ENCODE data around the gene CELSR3. TPM values are rescaled to one million over a fixed set of nuclear protein-coding genes. Genes with fewer than 3 reads are reported as not detected.

The CELSR3 gene, protein sequence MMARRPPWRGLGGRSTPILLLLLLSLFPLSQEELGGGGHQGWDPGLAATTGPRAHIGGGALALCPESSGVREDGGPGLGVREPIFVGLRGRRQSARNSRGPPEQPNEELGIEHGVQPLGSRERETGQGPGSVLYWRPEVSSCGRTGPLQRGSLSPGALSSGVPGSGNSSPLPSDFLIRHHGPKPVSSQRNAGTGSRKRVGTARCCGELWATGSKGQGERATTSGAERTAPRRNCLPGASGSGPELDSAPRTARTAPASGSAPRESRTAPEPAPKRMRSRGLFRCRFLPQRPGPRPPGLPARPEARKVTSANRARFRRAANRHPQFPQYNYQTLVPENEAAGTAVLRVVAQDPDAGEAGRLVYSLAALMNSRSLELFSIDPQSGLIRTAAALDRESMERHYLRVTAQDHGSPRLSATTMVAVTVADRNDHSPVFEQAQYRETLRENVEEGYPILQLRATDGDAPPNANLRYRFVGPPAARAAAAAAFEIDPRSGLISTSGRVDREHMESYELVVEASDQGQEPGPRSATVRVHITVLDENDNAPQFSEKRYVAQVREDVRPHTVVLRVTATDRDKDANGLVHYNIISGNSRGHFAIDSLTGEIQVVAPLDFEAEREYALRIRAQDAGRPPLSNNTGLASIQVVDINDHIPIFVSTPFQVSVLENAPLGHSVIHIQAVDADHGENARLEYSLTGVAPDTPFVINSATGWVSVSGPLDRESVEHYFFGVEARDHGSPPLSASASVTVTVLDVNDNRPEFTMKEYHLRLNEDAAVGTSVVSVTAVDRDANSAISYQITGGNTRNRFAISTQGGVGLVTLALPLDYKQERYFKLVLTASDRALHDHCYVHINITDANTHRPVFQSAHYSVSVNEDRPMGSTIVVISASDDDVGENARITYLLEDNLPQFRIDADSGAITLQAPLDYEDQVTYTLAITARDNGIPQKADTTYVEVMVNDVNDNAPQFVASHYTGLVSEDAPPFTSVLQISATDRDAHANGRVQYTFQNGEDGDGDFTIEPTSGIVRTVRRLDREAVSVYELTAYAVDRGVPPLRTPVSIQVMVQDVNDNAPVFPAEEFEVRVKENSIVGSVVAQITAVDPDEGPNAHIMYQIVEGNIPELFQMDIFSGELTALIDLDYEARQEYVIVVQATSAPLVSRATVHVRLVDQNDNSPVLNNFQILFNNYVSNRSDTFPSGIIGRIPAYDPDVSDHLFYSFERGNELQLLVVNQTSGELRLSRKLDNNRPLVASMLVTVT (N-terminal part only)
- 21.2 TPM for polyA plus RNA-seq (2013, experiment 1 of 2)
- 14.6 TPM for polyA plus RNA-seq (2013, experiment 2 of 2)

DNA sequence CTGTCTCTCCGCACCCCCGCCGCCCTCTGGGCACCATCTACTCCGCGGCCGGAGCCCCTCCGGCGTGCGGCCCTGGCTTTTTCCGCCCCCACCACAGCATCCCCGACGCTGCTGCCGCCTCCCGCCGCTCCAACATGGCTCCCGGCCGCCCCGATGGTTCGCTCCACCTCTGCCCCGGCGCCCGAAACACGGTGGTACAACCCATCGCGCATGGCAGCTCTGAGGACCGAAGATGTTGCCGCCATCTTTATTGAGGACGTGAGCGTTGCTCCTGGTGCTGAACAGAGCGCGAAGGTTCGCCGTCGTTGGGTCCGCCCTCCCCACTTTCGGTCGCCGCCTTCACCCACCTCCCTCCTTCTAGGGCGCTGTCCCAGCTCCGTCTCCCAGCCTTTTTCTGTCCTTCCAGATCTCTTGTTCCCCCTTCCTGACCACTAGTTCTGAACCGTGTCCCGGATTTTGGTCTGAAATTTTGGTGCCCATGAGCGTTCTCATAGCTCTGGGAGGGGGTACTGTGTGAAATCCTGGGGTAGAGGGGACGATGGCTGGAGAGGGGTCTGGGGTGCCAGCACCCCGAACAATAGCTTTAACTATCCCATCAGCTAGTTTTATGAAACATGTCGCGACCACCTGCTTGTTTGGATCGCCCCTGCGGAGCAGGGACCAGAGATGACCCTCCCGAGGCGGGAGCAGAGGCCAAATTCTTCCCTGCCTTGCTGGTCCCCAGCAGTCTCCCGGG lies at the start of gene CELSR3:
TSS of gene CELSR3 (minus strand) at position 134 of the 736 bp plus-strand sequence. CDS start 252 bp downstream, outside the sequence.
- peaks cover 36% of the 10 kb centered on the region for H3K36me3 ChIP-seq (ENCODE audit: control insufficient read depth, insufficient read depth, low read length)
- H3K27ac ChIP-seq (ENCODE audit: low read depth, low read length, severe bottlenecking), result peak within 1 kb of the TSS; percentile 99
- H3K4me3 ChIP-seq (ENCODE audit: extremely low read depth, insufficient read depth, low read length, poor library complexity, severe bottlenecking), result peak within 1 kb of the TSS; percentile 64
- peaks cover 6% of the 10 kb centered on the region for H3K4me1 ChIP-seq (ENCODE audit: control insufficient read depth, insufficient read depth, low read length, poor library complexity, severe bottlenecking)
- no peaks in the 10 kb centered on the region for H3K9me3 ChIP-seq (ENCODE audit: control insufficient read depth, low read length)
- WGBS, 2 experiments (ENCODE audit: insufficient coverage in 2 of 2), result 0% methylated on average over 43 of the region's 52 CpGs

- H3K4me3 ChIP-seq (ENCODE audit: extremely low read depth, insufficient read depth, low read length, poor library complexity, severe bottlenecking), result no peak overlapping the region
- peaks cover 21% of the 10 kb centered on the region for H3K4me1 ChIP-seq (ENCODE audit: control insufficient read depth, insufficient read depth, low read length, poor library complexity, severe bottlenecking)
- no peak overlapping the region for H3K27ac ChIP-seq (ENCODE audit: low read depth, low read length, severe bottlenecking)
- WGBS, 2 experiments (ENCODE audit: insufficient coverage in 2 of 2), result 100% methylated on average over 1 of the region's 2 CpGs; no CpG with 5 or more reads in 1 of the 2 experiments
- H3K9me3 ChIP-seq (ENCODE audit: control insufficient read depth, low read length), result no peaks in the 10 kb centered on the region
- H3K36me3 ChIP-seq (ENCODE audit: control insufficient read depth, insufficient read depth, low read length), result peaks cover 86% of the 10 kb centered on the region
Measured at GRCh38 chr3:48711727-48712126, 49.0 kb upstream of the CELSR3 start.

- 94 to 98% methylated on average over 7 of the region's 7 CpGs for WGBS, 2 experiments (ENCODE audit: insufficient coverage in 2 of 2)
Measured at GRCh38 chr3:48709051-48709461, 46.4 kb upstream of the CELSR3 start.

GRCh38 chr3:48708481-48708889 lies 45.8 kb upstream of the CELSR3 start:
- peaks cover 94% of the 10 kb centered on the region for H3K36me3 ChIP-seq (ENCODE audit: control insufficient read depth, insufficient read depth, low read length)
- H3K4me3 ChIP-seq (ENCODE audit: extremely low read depth, insufficient read depth, low read length, poor library complexity, severe bottlenecking), result no peak overlapping the region
- whole genome bisulfite sequencing, 2 experiments (ENCODE audit: insufficient coverage in 2 of 2), result 69 to 75% methylated on average over 2 of the region's 2 CpGs
- H3K9me3 ChIP-seq (ENCODE audit: control insufficient read depth, low read length), result no peaks in the 10 kb centered on the region
- H3K4me1 ChIP-seq (ENCODE audit: control insufficient read depth, insufficient read depth, low read length, poor library complexity, severe bottlenecking), result peaks cover 13% of the 10 kb centered on the region
- H3K27ac ChIP-seq (ENCODE audit: low read depth, low read length, severe bottlenecking), result peak overlapping the region; percentile 45

More at GRCh38 chr3:48709051-48709461, 46.4 kb upstream of the CELSR3 start:
- peaks cover 13% of the 10 kb centered on the region for H3K4me1 ChIP-seq (ENCODE audit: control insufficient read depth, insufficient read depth, low read length, poor library complexity, severe bottlenecking)
- no peaks in the 10 kb centered on the region for H3K9me3 ChIP-seq (ENCODE audit: control insufficient read depth, low read length)
- no peak overlapping the region for H3K4me3 ChIP-seq (ENCODE audit: extremely low read depth, insufficient read depth, low read length, poor library complexity, severe bottlenecking)
- H3K27ac ChIP-seq (ENCODE audit: low read depth, low read length, severe bottlenecking), result peak overlapping the region; percentile 45
- H3K36me3 ChIP-seq (ENCODE audit: control insufficient read depth, insufficient read depth, low read length), result peaks cover 96% of the 10 kb centered on the region

- Histone ChIP-seq H3K27ac (ENCODE audit: low read depth, low read length, severe bottlenecking) (no peak overlapping the region), H3K4me3 (ENCODE audit: extremely low read depth, insufficient read depth, low read length, poor library complexity, severe bottlenecking) (no peak overlapping the region), H3K36me3 (ENCODE audit: control insufficient read depth, insufficient read depth, low read length) (peaks cover 92% of the 10 kb centered on the region), H3K9me3 (ENCODE audit: control insufficient read depth, low read length) (no peaks in the 10 kb centered on the region), H3K4me1 (ENCODE audit: control insufficient read depth, insufficient read depth, low read length, poor library complexity, severe bottlenecking) (peaks cover 11% of the 10 kb centered on the region)
- 100% methylated on average over 2 to 3 of the region's 5 CpGs for WGBS, 2 experiments (ENCODE audit: insufficient coverage in 2 of 2)
Measured at GRCh38 chr3:48707157-48707556, 44.5 kb upstream of the CELSR3 start.

- 81 to 87% methylated on average over 5 of the region's 6 CpGs for WGBS, 2 experiments (ENCODE audit: insufficient coverage in 2 of 2)
- no peaks in the 10 kb centered on the region for H3K4me1 ChIP-seq (ENCODE audit: control insufficient read depth, insufficient read depth, low read length, poor library complexity, severe bottlenecking)
- H3K4me3 ChIP-seq (ENCODE audit: extremely low read depth, insufficient read depth, low read length, poor library complexity, severe bottlenecking), result no peak overlapping the region
- no peak overlapping the region for H3K27ac ChIP-seq (ENCODE audit: low read depth, low read length, severe bottlenecking)
- H3K36me3 ChIP-seq (ENCODE audit: control insufficient read depth, insufficient read depth, low read length), result peaks cover 90% of the 10 kb centered on the region
- H3K9me3 ChIP-seq (ENCODE audit: control insufficient read depth, low read length), result no peaks in the 10 kb centered on the region
Measured at GRCh38 chr3:48702320-48702920, 39.7 kb upstream of the CELSR3 start.

DNA sequence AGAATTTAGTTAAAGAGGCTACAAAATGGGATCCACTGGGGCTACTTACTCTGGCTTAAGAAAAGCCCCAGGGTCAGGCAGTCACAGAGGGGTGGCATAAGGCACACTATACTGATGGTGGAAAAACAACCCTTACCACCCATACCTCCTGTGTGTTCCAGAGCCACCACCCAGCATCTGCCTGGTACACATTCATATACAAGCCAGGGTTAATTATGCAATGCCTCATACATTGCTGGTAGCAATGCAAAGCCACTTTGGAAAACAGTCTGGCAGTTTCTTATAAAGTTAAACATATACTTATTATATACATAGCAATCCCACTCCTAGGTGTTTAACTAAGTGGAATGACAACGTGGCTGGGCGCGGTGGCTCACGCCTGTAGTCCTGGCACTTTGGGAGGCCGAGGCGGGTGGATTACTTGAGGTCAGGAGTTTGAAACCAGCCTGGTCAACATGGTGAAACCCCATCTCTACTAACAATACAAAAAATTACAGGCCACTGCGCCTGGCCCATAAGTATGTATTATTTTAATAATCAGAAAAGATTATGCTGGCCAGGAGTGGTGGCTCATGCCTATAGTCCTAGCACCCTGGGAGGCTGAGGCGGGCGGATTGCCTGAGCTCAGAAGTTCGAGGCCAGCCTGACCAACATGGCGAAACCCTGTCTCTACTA lies 38.2 kb upstream of the CELSR3 start:
- Histone ChIP-seq H3K4me3 (ENCODE audit: extremely low read depth, insufficient read depth, low read length, poor library complexity, severe bottlenecking) (no peak overlapping the region), H3K36me3 (ENCODE audit: control insufficient read depth, insufficient read depth, low read length) (peaks cover 87% of the 10 kb centered on the region), H3K9me3 (ENCODE audit: control insufficient read depth, low read length) (no peaks in the 10 kb centered on the region), H3K4me1 (ENCODE audit: control insufficient read depth, insufficient read depth, low read length, poor library complexity, severe bottlenecking) (peaks cover 9% of the 10 kb centered on the region), H3K27ac (ENCODE audit: low read depth, low read length, severe bottlenecking) (no peak overlapping the region)
- WGBS, 2 experiments (ENCODE audit: insufficient coverage in 2 of 2), result 95 to 97% methylated on average over 3 to 5 of the region's 11 CpGs

GRCh38 chr3:48698891-48699290 lies 36.2 kb upstream of the CELSR3 start:
- no peaks in the 10 kb centered on the region for H3K9me3 ChIP-seq (ENCODE audit: control insufficient read depth, low read length)
- H3K36me3 ChIP-seq (ENCODE audit: control insufficient read depth, insufficient read depth, low read length), result peaks cover 89% of the 10 kb centered on the region
- 93 to 96% methylated on average over 3 to 7 of the region's 8 CpGs for WGBS, 2 experiments (ENCODE audit: insufficient coverage in 2 of 2)
- H3K4me1 ChIP-seq (ENCODE audit: control insufficient read depth, insufficient read depth, low read length, poor library complexity, severe bottlenecking), result peaks cover 22% of the 10 kb centered on the region
- no peak overlapping the region for H3K27ac ChIP-seq (ENCODE audit: low read depth, low read length, severe bottlenecking)
- no peak overlapping the region for H3K4me3 ChIP-seq (ENCODE audit: extremely low read depth, insufficient read depth, low read length, poor library complexity, severe bottlenecking)

GRCh38 chr3:48697952-48698351 lies 35.3 kb upstream of the CELSR3 start:
- Histone ChIP-seq H3K4me3 (ENCODE audit: extremely low read depth, insufficient read depth, low read length, poor library complexity, severe bottlenecking) (no peak overlapping the region), H3K4me1 (ENCODE audit: control insufficient read depth, insufficient read depth, low read length, poor library complexity, severe bottlenecking) (peaks cover 27% of the 10 kb centered on the region), H3K9me3 (ENCODE audit: control insufficient read depth, low read length) (no peaks in the 10 kb centered on the region), H3K36me3 (ENCODE audit: control insufficient read depth, insufficient read depth, low read length) (peaks cover 94% of the 10 kb centered on the region), H3K27ac (ENCODE audit: low read depth, low read length, severe bottlenecking) (no peak overlapping the region)
- WGBS, 2 experiments (ENCODE audit: insufficient coverage in 2 of 2), result 100% methylated on average over 2 of the region's 3 CpGs; no CpG with 5 or more reads in 1 of the 2 experiments
